HG02759 (cell line): ENCODE data around the gene KLHL17.
"Not testable (repeated sequence)": the region's sequence is repeated elsewhere in the genome, so short reads cannot be mapped to it uniquely, and the experiment has no call there.

Source experiments
- ATAC-seq: cut with Tn5 transposase; IDR thresholded peaks from one replicate; pipeline ENCODE4 v1.9.1; 2021; ENCODE audit warnings: mild to moderate bottlenecking, moderate library complexity; ENCODE audit not compliant: unreplicated experiment

The KLHL17 gene

GRCh38 chr1:935751-936231 lies 24.6 kb upstream of the KLHL17 start:
- no peak for ATAC-seq

- ATAC-seq = no peak
These were observed 23.8 kb upstream of the KLHL17 start for GRCh38 chr1:936348-937264.

- no peak for ATAC-seq
These were observed 22.9 kb upstream of the KLHL17 start for GRCh38 chr1:937521-937920.

- ATAC-seq = no peak
These were observed 22.2 kb upstream of the KLHL17 start for GRCh38 chr1:938088-938683.

- ATAC-seq = no peak
These were observed 21.5 kb upstream of the KLHL17 start for GRCh38 chr1:938711-939489.

GRCh38 chr1:939511-940106 lies 20.8 kb upstream of the KLHL17 start:
- no peak for ATAC-seq

- ATAC-seq = no peak
These were observed 20.0 kb upstream of the KLHL17 start for GRCh38 chr1:940107-941014.

- ATAC-seq = no peak
These were observed 19.3 kb upstream of the KLHL17 start for GRCh38 chr1:941015-941587.

GRCh38 chr1:941588-942383 lies 18.6 kb upstream of the KLHL17 start:
- ATAC-seq = no peak

- no peak for ATAC-seq
These were observed 18.0 kb upstream of the KLHL17 start for GRCh38 chr1:942411-942821.

GRCh38 chr1:942864-943533 lies 17.4 kb upstream of the KLHL17 start:
- no peak for ATAC-seq

GRCh38 chr1:943545-944340 lies 16.6 kb upstream of the KLHL17 start:
- no peak for ATAC-seq

- ATAC-seq = no peak
These were observed 15.8 kb upstream of the KLHL17 start for GRCh38 chr1:944341-945325.

GRCh38 chr1:945688-946556 lies 14.5 kb upstream of the KLHL17 start:
- ATAC-seq = no peak

GRCh38 chr1:946811-947210 lies 13.6 kb upstream of the KLHL17 start:
- ATAC-seq = not testable (repeated sequence)
